GM19467 (cell line): Measurements from ENCODE around the gene MAU2.
A peak's percentile ranks its signal among the peaks of the same experiment; 100 is the strongest.

ENCODE experiments used
- ATAC-seq: cut with Tn5 transposase; IDR thresholded peaks from one replicate; pipeline ENCODE4 v1.9.1; 2021; ENCODE audit warnings: mild to moderate bottlenecking, moderate library complexity; ENCODE audit not compliant: unreplicated experiment

MAU2 gene, protein sequence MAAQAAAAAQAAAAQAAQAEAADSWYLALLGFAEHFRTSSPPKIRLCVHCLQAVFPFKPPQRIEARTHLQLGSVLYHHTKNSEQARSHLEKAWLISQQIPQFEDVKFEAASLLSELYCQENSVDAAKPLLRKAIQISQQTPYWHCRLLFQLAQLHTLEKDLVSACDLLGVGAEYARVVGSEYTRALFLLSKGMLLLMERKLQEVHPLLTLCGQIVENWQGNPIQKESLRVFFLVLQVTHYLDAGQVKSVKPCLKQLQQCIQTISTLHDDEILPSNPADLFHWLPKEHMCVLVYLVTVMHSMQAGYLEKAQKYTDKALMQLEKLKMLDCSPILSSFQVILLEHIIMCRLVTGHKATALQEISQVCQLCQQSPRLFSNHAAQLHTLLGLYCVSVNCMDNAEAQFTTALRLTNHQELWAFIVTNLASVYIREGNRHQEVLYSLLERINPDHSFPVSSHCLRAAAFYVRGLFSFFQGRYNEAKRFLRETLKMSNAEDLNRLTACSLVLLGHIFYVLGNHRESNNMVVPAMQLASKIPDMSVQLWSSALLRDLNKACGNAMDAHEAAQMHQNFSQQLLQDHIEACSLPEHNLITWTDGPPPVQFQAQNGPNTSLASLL

GRCh38 chr19:19320361-19321140 lies at the start of gene MAU2, which contains the start of gene SUGP1:
Gene MAU2 (plus strand): TSS chr19:19320829. CDS start chr19:19320860, 31 bp downstream.
Gene SUGP1 (minus strand): TSS chr19:19320509. CDS start chr19:19320496, 13 bp downstream.
- peak; percentile 90 for ATAC-seq

DNA sequence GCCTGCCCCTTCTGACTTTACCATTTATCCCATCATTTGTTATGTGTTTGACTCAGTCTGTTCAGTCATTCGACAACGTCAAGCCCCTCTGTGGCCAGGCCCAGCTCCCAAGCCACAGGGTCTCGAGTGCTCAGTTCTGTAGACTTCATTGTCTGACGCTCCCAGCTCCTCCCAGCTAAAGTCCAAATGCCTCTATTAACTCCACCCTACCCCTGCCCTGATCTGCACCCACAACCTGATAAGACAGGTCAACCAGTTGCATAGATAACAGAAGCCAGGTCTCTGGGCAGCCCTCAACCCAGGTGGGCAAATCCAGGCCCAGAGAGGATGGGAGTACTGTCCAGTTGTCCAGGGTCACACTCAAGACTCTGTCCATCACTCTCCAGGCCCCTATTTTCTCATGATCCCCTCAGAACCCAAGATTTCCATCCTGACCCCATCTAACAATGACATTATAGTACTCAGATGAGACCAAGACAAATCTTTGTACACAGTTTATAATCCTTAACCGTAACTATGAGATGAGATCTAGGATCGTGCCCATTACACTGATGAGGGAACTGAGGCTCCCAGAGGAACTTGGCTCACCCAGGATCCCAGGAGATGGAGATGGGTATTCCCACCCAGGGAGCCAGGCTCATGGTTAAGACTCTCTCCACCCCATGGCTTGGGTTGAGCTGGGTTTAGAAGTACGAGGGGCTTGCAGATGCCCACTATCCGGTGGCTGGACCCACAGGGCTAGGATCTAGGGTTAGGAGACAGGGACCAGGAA lies 48.6 kb upstream of the MAU2 start:
- no peak for ATAC-seq

GRCh38 chr19:19274146-19274545 lies 46.5 kb upstream of the MAU2 start:
- ATAC-seq: no peak

- ATAC-seq: no peak
These were observed 45.7 kb upstream of the MAU2 start for GRCh38 chr19:19274716-19275565.

DNA sequence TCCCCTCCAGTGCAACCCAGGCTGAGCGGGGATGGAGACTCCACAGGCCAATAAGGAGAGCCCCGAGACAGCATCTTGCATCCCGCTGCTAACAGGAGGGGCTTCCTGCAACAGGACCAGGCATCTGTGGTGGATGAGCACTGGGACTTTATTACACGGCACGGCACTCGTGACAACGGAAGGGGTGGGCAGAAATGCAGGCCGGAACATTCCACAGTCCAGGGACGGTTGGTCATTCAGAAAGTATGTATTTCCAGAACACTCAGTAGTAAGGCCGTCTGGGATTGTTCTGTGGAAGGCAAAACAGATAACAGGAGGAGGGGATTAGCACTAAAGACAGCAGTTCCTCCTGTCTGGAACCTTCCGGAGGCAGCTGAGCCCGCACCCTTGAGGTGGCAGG lies 44.2 kb upstream of the MAU2 start:
- no peak for ATAC-seq

GRCh38 chr19:19276851-19277250 lies 43.8 kb upstream of the MAU2 start:
- no peak for ATAC-seq

DNA sequence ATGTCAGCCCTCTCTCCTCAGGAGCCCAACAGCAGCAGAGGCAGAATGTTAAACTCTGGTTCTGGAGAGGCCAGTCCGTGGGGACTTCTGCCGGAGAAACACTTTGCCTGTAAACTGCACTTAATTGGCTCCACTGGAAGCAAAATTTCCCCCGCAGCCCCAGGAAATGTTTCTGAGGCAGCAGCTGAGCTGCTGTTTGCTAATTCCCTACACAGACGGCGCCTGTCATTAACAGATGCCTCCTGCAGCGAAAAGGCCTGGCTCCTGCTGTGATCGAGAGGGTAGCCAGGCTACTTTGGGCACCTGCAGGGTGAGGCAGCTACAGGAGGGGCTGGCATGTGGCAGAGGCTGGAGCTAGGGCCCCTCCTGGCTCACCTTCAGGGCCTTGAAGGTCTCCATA lies 42.3 kb upstream of the MAU2 start:
- no peak for ATAC-seq

- no peak for ATAC-seq
These were observed 41.5 kb upstream of the MAU2 start for GRCh38 chr19:19279062-19279612.

GRCh38 chr19:19279853-19280252 lies 40.8 kb upstream of the MAU2 start:
- no peak for ATAC-seq

- ATAC-seq: no peak
These were observed 40.1 kb upstream of the MAU2 start for GRCh38 chr19:19280561-19280960.

- no peak for ATAC-seq
These were observed 34.9 kb upstream of the MAU2 start for GRCh38 chr19:19285686-19286085.

DNA sequence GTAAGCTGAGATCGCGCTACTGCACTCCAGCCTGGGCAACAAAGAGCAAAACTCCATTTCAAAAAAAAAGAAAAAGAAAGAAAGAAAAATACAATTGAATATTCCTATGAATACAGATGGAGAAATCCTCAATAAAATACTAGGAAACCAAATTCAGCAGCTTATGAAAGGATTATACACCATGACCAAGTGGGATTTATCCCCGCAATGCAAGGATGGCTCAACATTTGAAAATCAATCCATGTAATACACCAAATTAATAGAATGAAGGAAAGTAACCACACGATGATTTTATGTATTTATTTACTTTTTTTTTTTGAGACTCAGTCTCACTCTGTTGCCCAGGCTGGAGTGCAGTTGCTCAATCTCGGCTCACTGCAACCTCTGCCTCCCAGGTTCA lies 28.0 kb upstream of the MAU2 start:
- ATAC-seq: no peak

DNA sequence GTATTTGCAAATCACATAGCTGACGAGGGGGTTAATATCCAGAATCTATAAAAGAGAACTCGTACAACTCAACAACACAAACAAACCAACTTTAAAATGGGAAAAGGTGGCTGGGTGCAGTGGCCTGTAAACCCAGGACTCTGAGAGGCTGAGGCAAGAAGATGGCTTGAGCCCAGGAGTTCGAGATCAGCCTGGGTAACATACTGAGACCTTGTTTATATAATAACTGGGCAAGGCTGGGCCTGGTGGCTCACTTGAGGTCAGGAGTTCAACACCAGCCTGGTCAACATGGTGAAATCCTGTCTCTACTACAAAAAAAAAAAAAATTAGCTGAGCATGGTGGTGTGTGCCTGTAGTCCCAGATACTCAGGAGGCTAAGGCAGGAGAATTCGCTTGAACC lies 25.7 kb upstream of the MAU2 start:
- ATAC-seq: no peak

DNA sequence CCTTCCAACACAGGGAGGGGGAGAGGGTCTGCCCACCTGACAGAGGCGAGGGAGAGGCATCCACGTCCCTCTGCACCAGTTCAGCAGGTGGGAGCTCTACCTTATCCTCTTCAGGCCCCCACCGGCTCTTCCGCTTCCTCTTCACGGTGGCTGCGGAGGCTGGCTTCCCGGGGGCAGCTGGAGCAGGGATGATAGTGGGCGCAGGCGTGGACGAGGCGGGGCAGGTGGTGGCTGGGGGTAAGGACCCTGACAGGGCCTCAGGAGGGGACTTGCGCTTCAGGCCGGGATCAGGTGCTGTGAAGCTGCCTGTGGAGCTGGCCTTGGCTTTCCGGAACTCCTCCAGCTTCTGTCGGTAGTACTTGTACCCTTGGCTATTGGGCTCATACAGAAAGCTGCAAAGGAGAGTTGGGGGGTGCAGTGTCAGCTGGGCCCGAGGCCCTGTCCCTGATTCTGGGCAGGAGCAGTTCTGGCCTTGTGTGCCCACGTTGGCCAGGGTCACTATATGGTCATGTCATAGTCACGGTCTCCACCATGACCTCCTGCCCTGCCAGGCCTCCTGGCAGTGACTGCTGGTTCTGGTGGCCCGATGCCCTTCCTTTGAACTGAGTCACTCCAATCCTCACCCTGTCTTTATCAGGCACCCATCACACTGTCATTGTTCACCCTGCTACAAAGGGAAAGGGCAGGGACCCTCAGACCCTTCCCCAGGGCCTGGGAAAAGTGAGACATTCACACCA lies 23.5 kb upstream of the MAU2 start:
- ATAC-seq: no peak

DNA sequence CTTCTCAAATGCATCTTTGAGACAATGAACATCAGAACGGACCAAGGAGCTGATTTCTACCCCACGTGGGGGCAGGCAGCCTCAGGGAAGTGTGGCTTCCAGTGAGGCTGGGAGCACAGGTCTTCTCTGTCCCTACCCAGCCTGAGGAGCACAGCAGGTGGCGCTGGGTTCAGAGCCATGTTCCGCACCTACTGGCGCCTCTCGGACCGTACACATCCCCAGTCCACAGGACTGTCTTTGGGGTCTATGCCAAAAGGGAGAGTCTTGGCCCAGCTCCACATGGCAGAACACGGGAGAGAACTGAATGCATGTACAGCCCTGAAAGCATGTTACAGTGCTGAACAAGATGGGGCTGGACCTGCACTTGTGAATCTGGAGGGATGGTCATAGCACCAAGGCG lies 22.9 kb upstream of the MAU2 start:
- no peak for ATAC-seq

- ATAC-seq: no peak
These were observed 20.0 kb upstream of the MAU2 start for GRCh38 chr19:19300613-19301012.

DNA sequence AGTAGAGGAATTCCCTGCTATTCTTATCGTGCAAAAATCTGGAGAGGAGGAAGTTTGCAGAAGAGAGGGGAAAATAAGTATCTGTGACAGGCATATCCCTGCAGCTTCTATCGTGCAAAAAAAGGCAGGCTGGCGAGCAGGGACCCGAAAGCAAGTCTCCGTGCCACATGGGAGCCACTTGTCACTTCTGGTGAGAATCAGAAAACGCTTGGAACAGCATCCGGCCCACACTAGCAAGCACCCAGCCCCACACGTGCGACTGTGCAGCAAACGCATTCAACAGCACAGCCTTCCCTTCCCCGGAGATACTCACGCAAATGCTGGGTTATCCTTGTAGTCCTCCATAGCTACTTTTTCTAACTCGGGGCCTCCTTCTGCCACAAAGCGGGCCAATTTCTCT lies 17.2 kb upstream of the MAU2 start:
- ATAC-seq: no peak

DNA sequence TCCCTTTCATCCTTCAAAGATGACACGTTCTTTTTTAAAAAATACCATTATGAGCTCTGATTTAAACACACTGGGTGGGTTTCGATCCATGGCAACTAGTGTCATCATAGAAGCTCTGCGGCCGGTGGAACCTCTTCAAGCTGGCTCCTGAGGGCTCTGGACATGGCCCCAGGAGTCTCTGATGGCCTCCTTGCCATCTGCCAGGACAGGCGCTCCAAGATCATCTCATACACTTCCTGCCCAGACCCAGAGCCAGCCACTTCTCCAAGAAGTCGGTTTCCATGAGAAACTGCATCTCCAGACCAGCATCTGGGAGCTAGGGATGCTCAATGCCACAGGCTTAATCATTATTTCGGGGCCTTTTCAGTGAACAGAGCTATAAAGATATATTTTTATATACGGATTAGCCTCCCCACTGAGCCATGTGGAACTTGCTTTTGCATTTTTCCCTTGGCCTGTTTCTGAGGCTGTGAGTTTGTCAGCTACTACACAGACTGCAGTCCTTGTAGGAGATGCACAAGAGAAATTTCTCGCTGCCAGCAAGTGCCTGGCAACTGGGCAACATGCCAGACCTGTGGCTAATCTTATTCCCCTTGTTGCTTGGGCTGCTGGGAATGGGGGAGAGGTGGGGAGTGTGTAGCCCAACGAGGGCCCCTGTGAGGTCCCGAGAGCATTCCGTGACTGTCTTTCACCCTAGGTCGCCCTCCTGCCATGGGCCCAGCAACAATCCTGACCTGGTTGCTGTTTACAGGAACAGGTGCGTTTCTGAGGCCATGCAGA lies 16.3 kb upstream of the MAU2 start:
- no peak for ATAC-seq
